Kidney (tissue), 14 donors: ENCODE measurements around the gene ANKRD66. TPM values are rescaled to one million over a fixed set of nuclear protein-coding genes. Genes with fewer than 3 reads are reported as not detected.

Experiments
- DNase-seq, 5 donors: peaks; one replicate each; pipeline ENCODE4 v3.0.0-alpha.2; 2013 to 2020
- FAIRE-seq: peaks from 2 replicates; lab custom pipeline; 2012; peaks lifted over from hg19 to GRCh38; lab: Jason Lieb, UNC
- H3K27ac ChIP-seq, 2 donors: one replicate each; pipeline ENCODE4 v1.7.0; 2013; ENCODE audit warnings: low read depth in 2 of 2, low read length in 2 of 2, inconsistent platforms in 1 of 2
- H3K27me3 ChIP-seq: one replicate; pipeline ENCODE4 v1.7.1; 2013; ENCODE audit warnings: low read length, inconsistent platforms; ENCODE audit not compliant: control insufficient read depth, insufficient read depth
- H3K36me3 ChIP-seq, 3 donors: one replicate each; pipeline versions ENCODE4 v1.7.0 to v1.7.1; 2013; ENCODE audit warnings: low read length in 3 of 3, control low read depth in 1 of 3, inconsistent platforms in 1 of 3; ENCODE audit not compliant: insufficient read depth in 3 of 3, control insufficient read depth in 2 of 3
- H3K4me1 ChIP-seq, 3 donors: one replicate each; pipeline versions ENCODE4 v1.7.0 to v1.7.1; 2013; ENCODE audit warnings: low read length in 3 of 3, inconsistent platforms in 1 of 3, low read depth in 1 of 3; ENCODE audit not compliant: control insufficient read depth in 2 of 3, insufficient read depth in 2 of 3
- H3K4me3 ChIP-seq, 3 donors: one replicate each; pipeline versions ENCODE4 v1.7.0 to v1.8.1; 2013; ENCODE audit warnings: low read length in 3 of 3, control low read depth in 1 of 3, inconsistent platforms in 1 of 3
- H3K9ac ChIP-seq, 3 donors: one replicate each; pipeline versions ENCODE4 v1.7.0 to v1.7.1; 2013; ENCODE audit warnings: low read length in 3 of 3, control low read depth in 1 of 3, inconsistent platforms in 1 of 3
- H3K9me3 ChIP-seq, 3 donors: one replicate each; pipeline versions ENCODE4 v1.7.0 to v1.7.1; 2013; ENCODE audit warnings: low read length in 3 of 3, control low read depth in 1 of 3, inconsistent platforms in 1 of 3; ENCODE audit not compliant: control insufficient read depth in 2 of 3, insufficient read depth in 1 of 3
- CTCF ChIP-seq: IDR thresholded peaks from 3 replicates; pipeline ENCODE4 v1.5.1; 2012; ENCODE audit warnings: mild to moderate bottlenecking, moderate library complexity, borderline replicate concordance; ENCODE audit not compliant: insufficient read depth; ENCODE audit errors: extremely low read depth
- intact Hi-C: fragments of 100-400 bp; cut with DNase I; formaldehyde crosslinking; loops from one replicate; pipeline ENCODE4 v1.11.1; 2022
- polyA plus RNA-seq: library from polyadenylated mRNA; stranded (reverse); fragments of 350-450 nt; fragmentation: Illumina TruSeq; extraction: RNeasy Lipid Tissue Mini Kit (QIAGEN cat#74804); gene quantifications from one replicate; pipeline ENCODE4 v1.2.3, GENCODE V29; 2014; ENCODE audit warnings: low read depth, low replicate concordance; ENCODE audit not compliant: insufficient read depth
- total RNA-seq: library from RNA; stranded (reverse); fragmentation: NEBNext Ultra II Directional; extraction: Animal tissue kit (Norgen Biotek cat#: 25700); gene quantifications from one replicate; pipeline ENCODE4 v1.2.1, GENCODE V29; 2021
- donor health status: control.
- donor health status: control.
- donor health status: control.
- donor health status: control.
- donor health status: control.
- donor health status: DM: yes; HTN: yes; CAD: no.
- donor health status: Normal renal cell carcinoma (clear cell type).

ANKRD66 gene
- total and polyA plus RNA-seq, 2 donors from 2014 or later, result not detected

- Histone ChIP-seq H3K27me3 (no peaks in the 10 kb centered on the region), H3K9me3 (no peaks in the 10 kb centered on the region), H3K36me3 (no peaks in the 10 kb centered on the region), H3K4me1 (no peaks in the 10 kb centered on the region), H3K9ac (no peak overlapping the region), H3K27ac (no peak overlapping the region), H3K4me3 (no peak overlapping the region)
- intact Hi-C loops, result no loop called here
- FAIRE-seq (no peak), DNase-seq (no peak)
- TF ChIP-seq CTCF, result no peak
Observed at GRCh38 chr6:46749731-46750130, 3.0 kb downstream of the ANKRD66 start.

- Histone ChIP-seq H3K27ac (no peak overlapping the region), H3K9ac (no peak overlapping the region), H3K9me3 (no peaks in the 10 kb centered on the region), H3K27me3 (no peaks in the 10 kb centered on the region), H3K36me3 (no peaks in the 10 kb centered on the region), H3K4me1 (no peaks in the 10 kb centered on the region), H3K4me3 (no peak overlapping the region)
- DNase-seq (no peak), FAIRE-seq (no peak)
- intact Hi-C loops, result no loop called here
- no peak for TF ChIP-seq CTCF
Observed at GRCh38 chr6:46751658-46752057, 4.9 kb downstream of the ANKRD66 start.

- Histone ChIP-seq H3K9me3 (no peaks in the 10 kb centered on the region), H3K36me3 (no peaks in the 10 kb centered on the region), H3K4me1 (peaks cover 0 to 6% (median 2%) of the 10 kb centered on the region in 3 donors), H3K4me3 (no peak overlapping the region), H3K27ac (no peak overlapping the region), H3K9ac (no peak overlapping the region), H3K27me3 (no peaks in the 10 kb centered on the region)
- no peak for DNase-seq
- intact Hi-C loops, result no loop called here
- peak; percentile 23 for FAIRE-seq
- TF ChIP-seq CTCF, result no peak
Observed at GRCh38 chr6:46755865-46756264, 9.1 kb downstream of the ANKRD66 start.
